ENCODE measurements around the gene FAM72A.
"Not testable (repeated sequence)": the region's sequence is repeated elsewhere in the genome, so short reads cannot be mapped to it uniquely, and the experiment has no call there.

Gene FAM72A

GRCh38 chr1:206202789-206203363, at the start of gene FAM72A:
FAM72A (minus strand) TSS chr1:206202839; CDS start chr1:206202025, 814 bp downstream.
- peak; percentile 57 to 100 (median 98) for DNase-seq

- not testable (repeated sequence) for DNase-seq
These were observed 48.5 kb upstream of the FAM72A start for GRCh38 chr1:206250953-206251681.

- DNase-seq = not testable (repeated sequence)
These were observed 43.7 kb upstream of the FAM72A start for GRCh38 chr1:206246129-206246886.

GRCh38 chr1:206245479-206245878, 42.8 kb upstream of the FAM72A start:
- not testable (repeated sequence) for DNase-seq

- peak in 1 of 56 donors; percentile 7 for DNase-seq
These were observed 40.7 kb upstream of the FAM72A start for GRCh38 chr1:206243335-206243734.

GRCh38 chr1:206240288-206240687, 37.6 kb upstream of the FAM72A start:
- not testable (repeated sequence) for DNase-seq

GRCh38 chr1:206235190-206235589, 32.6 kb upstream of the FAM72A start:
- DNase-seq = not testable (repeated sequence)

GRCh38 chr1:206234189-206234916, 31.7 kb upstream of the FAM72A start:
- not testable (repeated sequence) for DNase-seq

GRCh38 chr1:206232970-206233645, 30.5 kb upstream of the FAM72A start:
- not testable (repeated sequence) for DNase-seq

GRCh38 chr1:206231989-206232388, 29.4 kb upstream of the FAM72A start:
- DNase-seq = not testable (repeated sequence)

- DNase-seq = not testable (repeated sequence)
These were observed 26.6 kb upstream of the FAM72A start for GRCh38 chr1:206229286-206229685.

GRCh38 chr1:206226886-206227285, 24.2 kb upstream of the FAM72A start:
- not testable (repeated sequence) for DNase-seq

- not testable (repeated sequence) for DNase-seq
These were observed 22.7 kb upstream of the FAM72A start for GRCh38 chr1:206225386-206225785.

- not testable (repeated sequence) for DNase-seq
These were observed 21.6 kb upstream of the FAM72A start for GRCh38 chr1:206224190-206224776.

- DNase-seq = not testable (repeated sequence)
These were observed 18.9 kb upstream of the FAM72A start for GRCh38 chr1:206221585-206221984.

- not testable (repeated sequence) for DNase-seq
These were observed 17.8 kb upstream of the FAM72A start for GRCh38 chr1:206220332-206221000.

GRCh38 chr1:206219514-206220331, 17.1 kb upstream of the FAM72A start:
- not testable (repeated sequence) for DNase-seq

GRCh38 chr1:206218765-206219164, 16.1 kb upstream of the FAM72A start:
- DNase-seq = not testable (repeated sequence)

GRCh38 chr1:206218285-206218684, 15.6 kb upstream of the FAM72A start:
- DNase-seq = not testable (repeated sequence)
